WTC11 (cell line): ENCODE data around the gene TMEM62. TPM values are rescaled to one million over a fixed set of nuclear protein-coding genes. Genes with fewer than 3 reads are reported as not detected.
"Not testable (repeated sequence)": the region's sequence is repeated elsewhere in the genome, so short reads cannot be mapped to it uniquely, and the experiment has no call there.

Experiments
- ATAC-seq: fragments of 200-7000 bp; cut with Tn5 transposase; 2 replicates; pipeline ENCODE4 v1.10.0; 2021; ENCODE audit warnings: mild to moderate bottlenecking, moderate library complexity
- CTCF ChIA-PET: fragments of 300-600 bp; sonication (Branson Sonifier 250); formaldehyde crosslinking; loops from one replicate; lab custom pipeline; 2021; ENCODE audit warnings: antibody characterized with exemption; lab: Charles Lee
- POLR2A ChIA-PET: fragments of 350-600 bp; sonication (Branson Sonifier 250); formaldehyde crosslinking; loops from one replicate; lab custom pipeline; 2021; ENCODE audit warnings: antibody characterized with exemption; lab: Charles Lee
- DNase-seq: peaks from one replicate; pipeline ENCODE4 v3.0.0; 2021; ENCODE audit warnings: low spot score
- H3K27ac Mint-ChIP-seq: 2 replicates; pipeline ENCODE4 v1.8.0; 2021; ENCODE audit warnings: mixed read lengths
- H3K27me3 Mint-ChIP-seq: 2 replicates; pipeline ENCODE4 v1.8.0; 2021; ENCODE audit warnings: low read depth, mild to moderate bottlenecking, moderate library complexity, mixed read lengths
- H3K36me3 Mint-ChIP-seq: 2 replicates; pipeline ENCODE4 v1.8.0; 2021; ENCODE audit warnings: mixed read lengths
- H3K4me1 Mint-ChIP-seq: 2 replicates; pipeline ENCODE4 v1.8.0; 2022; ENCODE audit warnings: mixed read lengths
- H3K4me3 Mint-ChIP-seq: 2 replicates; pipeline ENCODE4 v1.8.0; 2021; ENCODE audit warnings: mild to moderate bottlenecking, moderate library complexity, mixed read lengths
- H3K9me3 Mint-ChIP-seq: 2 replicates; pipeline ENCODE4 v1.8.0; 2021; ENCODE audit warnings: mixed read lengths
- CBFB ChIP-seq: sonication (generic); formaldehyde crosslinking; IDR thresholded peaks from 2 replicates; pipeline ENCODE4 v1.8.1; 2022; ENCODE audit warnings: mild to moderate bottlenecking, low read depth, missing genetic modification reagents
- E2F1 ChIP-seq: sonication (generic); formaldehyde crosslinking; IDR thresholded peaks from 2 replicates; pipeline ENCODE4 v1.8.0; 2022; ENCODE audit warnings: mild to moderate bottlenecking, missing genetic modification reagents
- E2F4 ChIP-seq: sonication (generic); formaldehyde crosslinking; IDR thresholded peaks from 2 replicates; pipeline ENCODE4 v1.8.1; 2022; ENCODE audit warnings: low read depth, mild to moderate bottlenecking, moderate library complexity, missing genetic modification reagents, borderline replicate concordance
- ELF4 ChIP-seq: sonication (generic); formaldehyde crosslinking; IDR thresholded peaks from 2 replicates; pipeline ENCODE4 v1.8.1; 2022; ENCODE audit warnings: low read depth, mild to moderate bottlenecking, moderate library complexity, missing genetic modification reagents
- FOXK1 ChIP-seq: sonication (generic); formaldehyde crosslinking; IDR thresholded peaks from 2 replicates; pipeline ENCODE4 v1.8.0; 2022; ENCODE audit warnings: mild to moderate bottlenecking, moderate library complexity, missing genetic modification reagents
- FOXP1 ChIP-seq: sonication (generic); formaldehyde crosslinking; IDR thresholded peaks from 2 replicates; pipeline ENCODE4 v1.8.0; 2022; ENCODE audit warnings: missing genetic modification reagents, mild to moderate bottlenecking, moderate library complexity, borderline replicate concordance
- GTF2I ChIP-seq: fragments of 250-450 bp; sonication (Bioruptor Pico); conservative IDR thresholded peaks from 2 replicates; pipeline ENCODE4 v1.4.0; 2021; ENCODE audit warnings: mild to moderate bottlenecking
- HMGXB4 ChIP-seq: sonication (generic); formaldehyde crosslinking; IDR thresholded peaks from 2 replicates; pipeline ENCODE4 v1.8.1; 2023; ENCODE audit warnings: mild to moderate bottlenecking, moderate library complexity, missing genetic modification reagents
- IRF2 ChIP-seq: sonication (generic); formaldehyde crosslinking; IDR thresholded peaks from 2 replicates; pipeline ENCODE4 v1.8.0; 2022; ENCODE audit warnings: low read depth, missing genetic modification reagents, borderline replicate concordance
- MAX ChIP-seq: sonication (generic); formaldehyde crosslinking; IDR thresholded peaks from 2 replicates; pipeline ENCODE4 v1.8.0; 2022; ENCODE audit warnings: mild to moderate bottlenecking, missing genetic modification reagents
- NFYB ChIP-seq: sonication (generic); formaldehyde crosslinking; conservative IDR thresholded peaks from 2 replicates; pipeline ENCODE4 v1.8.0; 2022; ENCODE audit warnings: low read depth, missing genetic modification reagents
- NR3C1 ChIP-seq: sonication (generic); formaldehyde crosslinking; conservative IDR thresholded peaks from 2 replicates; pipeline ENCODE4 v1.8.1; 2023; ENCODE audit warnings: low read depth, mild to moderate bottlenecking, missing genetic modification reagents
- PREB ChIP-seq: sonication (generic); formaldehyde crosslinking; IDR thresholded peaks from 2 replicates; pipeline ENCODE4 v1.8.1; 2022; ENCODE audit warnings: mild to moderate bottlenecking, missing genetic modification reagents, moderate library complexity, borderline replicate concordance
- ZNF121 ChIP-seq: sonication (generic); formaldehyde crosslinking; IDR thresholded peaks from 2 replicates; pipeline ENCODE4 v1.8.0; 2023; ENCODE audit warnings: missing genetic modification reagents
- total RNA-seq: library from RNA; stranded (reverse); gene quantifications from 3 replicates; pipeline ENCODE4 v1.2.3, GENCODE V29; 2021
- TF ChIP-seq, protein P1 (sequence below): fragments of 250-450 bp; sonication (Bioruptor Pico); conservative IDR thresholded peaks from 2 replicates; pipeline ENCODE4 v1.9.0; 2021; ENCODE audit warnings: mild to moderate bottlenecking
- TF ChIP-seq, protein P2 (sequence below): sonication (generic); formaldehyde crosslinking; IDR thresholded peaks from 2 replicates; pipeline ENCODE4 v1.8.1; 2023; ENCODE audit warnings: mild to moderate bottlenecking, missing genetic modification reagents, borderline replicate concordance

The TMEM62 gene
- total RNA-seq, 1 experiment from 2014 or later = 5.6 TPM

DNA sequence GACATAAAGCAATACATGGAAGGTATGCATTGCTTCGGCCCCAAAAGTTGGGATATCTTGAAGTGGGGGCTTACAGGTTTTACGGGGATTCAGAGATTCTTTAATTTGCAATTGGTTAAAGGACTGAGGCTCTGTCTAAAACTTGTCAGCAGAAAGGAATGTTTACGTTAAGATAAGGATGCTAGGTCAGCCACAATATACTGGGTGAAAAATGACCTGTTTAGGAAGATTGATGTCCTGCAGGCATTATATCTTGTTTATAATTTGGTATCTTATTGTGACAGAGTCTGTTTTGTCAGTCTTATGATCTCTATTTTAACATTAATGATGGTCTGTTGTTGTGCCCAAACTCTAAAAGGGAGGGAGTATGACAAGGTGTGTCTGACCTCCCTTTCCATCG lies 36.5 kb downstream of the TMEM62 start:
- no peak overlapping the region for H3K4me3 Mint-ChIP-seq
- H3K9me3 Mint-ChIP-seq = peaks cover 29% of the 10 kb centered on the region
- H3K36me3 Mint-ChIP-seq = peaks cover 39% of the 10 kb centered on the region
- no peak for DNase-seq
- H3K27ac Mint-ChIP-seq = no peak overlapping the region
- ChIA-PET POLR2A (no interaction called here), CTCF (no interaction called here)
- no peak for ATAC-seq
- no peaks in the 10 kb centered on the region; the same call in 1 of the 2 replicates for H3K27me3 Mint-ChIP-seq
- H3K4me1 Mint-ChIP-seq = peaks cover 10% of the 10 kb centered on the region
- no peak for TF ChIP-seq NR3C1
- TF ChIP-seq HMGXB4 (CRISPR knock-in tag) = no peak
- TF ChIP-seq, protein P1, sequence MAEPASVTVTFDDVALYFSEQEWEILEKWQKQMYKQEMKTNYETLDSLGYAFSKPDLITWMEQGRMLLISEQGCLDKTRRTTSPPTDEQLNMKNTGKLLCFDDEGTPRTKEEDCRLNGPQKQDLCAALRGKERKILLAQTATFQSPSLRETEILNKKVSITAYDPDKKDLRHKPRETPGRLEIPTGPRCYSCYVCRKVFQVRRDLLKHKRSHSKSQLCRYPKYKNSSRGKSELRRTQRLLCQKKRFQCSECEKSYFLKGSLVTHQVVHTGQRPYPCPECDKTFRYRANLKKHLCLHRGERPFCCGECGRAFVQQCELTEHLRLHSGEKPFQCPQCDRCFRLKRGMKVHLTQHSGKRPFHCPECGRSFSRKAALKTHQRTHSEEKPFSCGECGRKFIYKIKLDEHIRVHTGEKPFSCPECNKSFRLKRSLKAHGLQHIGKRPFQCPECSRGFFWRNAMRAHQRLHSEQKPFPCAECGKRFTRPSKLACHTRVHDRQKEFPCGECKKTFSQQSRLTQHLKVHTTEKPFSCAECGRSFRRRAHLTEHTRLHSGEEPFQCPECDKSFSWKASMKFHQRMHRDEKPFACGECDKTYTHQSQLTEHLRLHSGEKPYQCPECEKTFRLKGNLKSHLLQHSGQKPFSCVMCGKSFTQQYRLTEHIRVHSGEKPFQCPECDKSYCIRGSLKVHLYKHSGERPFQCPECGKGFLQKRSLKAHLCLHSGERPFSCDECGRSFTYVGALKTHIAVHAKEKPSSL (CRISPR knock-in tag) = no peak
- no peak for TF ChIP-seq MAX (CRISPR knock-in tag)
- TF ChIP-seq, protein P2, sequence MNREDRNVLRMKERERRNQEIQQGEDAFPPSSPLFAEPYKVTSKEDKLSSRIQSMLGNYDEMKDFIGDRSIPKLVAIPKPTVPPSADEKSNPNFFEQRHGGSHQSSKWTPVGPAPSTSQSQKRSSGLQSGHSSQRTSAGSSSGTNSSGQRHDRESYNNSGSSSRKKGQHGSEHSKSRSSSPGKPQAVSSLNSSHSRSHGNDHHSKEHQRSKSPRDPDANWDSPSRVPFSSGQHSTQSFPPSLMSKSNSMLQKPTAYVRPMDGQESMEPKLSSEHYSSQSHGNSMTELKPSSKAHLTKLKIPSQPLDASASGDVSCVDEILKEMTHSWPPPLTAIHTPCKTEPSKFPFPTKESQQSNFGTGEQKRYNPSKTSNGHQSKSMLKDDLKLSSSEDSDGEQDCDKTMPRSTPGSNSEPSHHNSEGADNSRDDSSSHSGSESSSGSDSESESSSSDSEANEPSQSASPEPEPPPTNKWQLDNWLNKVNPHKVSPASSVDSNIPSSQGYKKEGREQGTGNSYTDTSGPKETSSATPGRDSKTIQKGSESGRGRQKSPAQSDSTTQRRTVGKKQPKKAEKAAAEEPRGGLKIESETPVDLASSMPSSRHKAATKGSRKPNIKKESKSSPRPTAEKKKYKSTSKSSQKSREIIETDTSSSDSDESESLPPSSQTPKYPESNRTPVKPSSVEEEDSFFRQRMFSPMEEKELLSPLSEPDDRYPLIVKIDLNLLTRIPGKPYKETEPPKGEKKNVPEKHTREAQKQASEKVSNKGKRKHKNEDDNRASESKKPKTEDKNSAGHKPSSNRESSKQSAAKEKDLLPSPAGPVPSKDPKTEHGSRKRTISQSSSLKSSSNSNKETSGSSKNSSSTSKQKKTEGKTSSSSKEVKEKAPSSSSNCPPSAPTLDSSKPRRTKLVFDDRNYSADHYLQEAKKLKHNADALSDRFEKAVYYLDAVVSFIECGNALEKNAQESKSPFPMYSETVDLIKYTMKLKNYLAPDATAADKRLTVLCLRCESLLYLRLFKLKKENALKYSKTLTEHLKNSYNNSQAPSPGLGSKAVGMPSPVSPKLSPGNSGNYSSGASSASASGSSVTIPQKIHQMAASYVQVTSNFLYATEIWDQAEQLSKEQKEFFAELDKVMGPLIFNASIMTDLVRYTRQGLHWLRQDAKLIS = no peak
- TF ChIP-seq CBFB = no peak

DNA sequence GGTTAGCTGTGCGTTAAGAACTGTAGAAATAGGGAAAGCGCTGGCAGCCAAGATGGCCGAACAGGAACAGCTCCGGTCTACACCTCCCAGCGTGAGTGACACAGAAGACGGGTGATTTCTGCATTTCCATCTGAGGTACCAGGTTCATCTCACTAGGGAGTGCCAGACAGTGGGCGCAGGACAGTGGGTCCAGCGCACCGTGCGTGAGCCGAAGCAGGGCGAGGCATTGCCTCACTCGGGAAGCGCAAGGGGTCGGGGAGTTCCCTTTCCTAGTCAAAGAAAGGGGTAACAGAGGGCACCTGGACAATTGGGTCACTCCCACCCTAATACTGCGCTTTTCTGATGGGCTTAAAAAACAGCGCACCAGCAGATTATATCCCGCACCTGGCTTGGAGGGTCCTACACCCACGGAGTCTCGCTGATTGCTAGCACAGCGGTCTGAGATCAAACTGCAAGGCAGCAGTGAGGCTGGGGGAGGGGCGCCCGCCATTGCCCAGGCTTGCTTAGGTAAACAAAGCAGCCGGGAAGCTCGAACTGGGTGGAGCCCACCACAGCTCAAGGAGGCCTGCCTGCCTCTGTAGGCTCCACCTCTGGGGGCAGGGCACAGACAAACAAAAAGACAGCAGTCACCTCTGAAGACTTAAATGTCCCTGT lies 42.4 kb downstream of the TMEM62 start:
- POLR2A ChIA-PET, H3K4me3 Mint-ChIP-seq, H3K27me3 Mint-ChIP-seq, H3K4me1 Mint-ChIP-seq, H3K27ac Mint-ChIP-seq, DNase-seq, ATAC-seq, CTCF ChIA-PET: not testable (repeated sequence)
- peaks cover 40% of the 10 kb centered on the region for H3K36me3 Mint-ChIP-seq
- peaks cover 25% of the 10 kb centered on the region for H3K9me3 Mint-ChIP-seq

DNA sequence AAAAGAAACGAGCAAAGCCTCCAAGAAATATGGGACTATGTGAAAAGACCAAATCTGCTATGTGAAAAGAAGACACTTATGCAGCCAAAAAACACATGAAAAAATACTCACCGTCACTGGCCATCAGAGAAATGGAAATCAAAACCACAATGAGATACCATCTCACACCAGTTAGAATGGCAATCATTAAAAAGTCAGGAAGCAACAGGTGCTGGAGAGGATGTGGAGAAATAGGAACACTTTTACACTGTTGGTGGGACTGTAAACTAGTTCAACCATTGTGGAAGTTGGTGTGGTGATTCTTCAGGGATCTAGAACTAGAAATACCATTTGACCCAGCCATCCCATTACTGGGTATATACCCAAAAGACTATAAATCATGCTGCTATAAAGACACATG lies 43.8 kb downstream of the TMEM62 start:
- DNase-seq, H3K4me3 Mint-ChIP-seq, H3K27ac Mint-ChIP-seq, POLR2A ChIA-PET, H3K4me1 Mint-ChIP-seq, ATAC-seq, H3K27me3 Mint-ChIP-seq, CTCF ChIA-PET: not testable (repeated sequence)
- H3K9me3 Mint-ChIP-seq = peaks cover 23% of the 10 kb centered on the region
- H3K36me3 Mint-ChIP-seq = peaks cover 36% of the 10 kb centered on the region

GRCh38 chr15:43183270-43183669 lies 49.9 kb downstream of the TMEM62 start:
- Mint-ChIP-seq H3K4me3 (no peak overlapping the region), H3K9me3 (no peaks in the 10 kb centered on the region), H3K27me3 (no peaks in the 10 kb centered on the region), H3K36me3 (no peaks in the 10 kb centered on the region), H3K27ac (no peak overlapping the region), H3K4me1 (peaks cover 18% of the 10 kb centered on the region)
- ATAC-seq (no peak), DNase-seq (no peak)
- ChIA-PET POLR2A (no interaction called here), CTCF (interaction anchor here (0.9 to 1.0 kb wide), 3 partner anchors 21 to 477 kb away, joined by 3 read pairs; no protein-coding TSS in a partner anchor)
- no peak for TF ChIP-seq IRF2
- no peak for TF ChIP-seq PREB
- TF ChIP-seq E2F4 (CRISPR knock-in tag) = no peak
- no peak for TF ChIP-seq FOXK1 (CRISPR knock-in tag)
- no peak for TF ChIP-seq ELF4 (CRISPR knock-in tag)
- no peak for TF ChIP-seq NFYB (CRISPR knock-in tag)
- no peak for TF ChIP-seq E2F1 (CRISPR knock-in tag)
- TF ChIP-seq FOXP1 = no peak
- no peak for TF ChIP-seq MAX (CRISPR knock-in tag)
- TF ChIP-seq ZNF121 (CRISPR knock-in tag) = no peak
- no peak for TF ChIP-seq GTF2I
